Posterior vena cava (tissue), 2 donors: ENCODE data around the gene INO80B. TPM values are rescaled to one million over a fixed set of nuclear protein-coding genes. Genes with fewer than 3 reads are reported as not detected.
A peak's percentile ranks its signal among the peaks of the same experiment; 100 is the strongest.
"Not testable (repeated sequence)": the region's sequence is repeated elsewhere in the genome, so short reads cannot be mapped to it uniquely, and the experiment has no call there.

Experiments used
- DNase-seq: peaks from one replicate; pipeline ENCODE4 v3.0.0-alpha.2; 2020; ENCODE audit warnings: low spot score
- intact Hi-C, 2 donors: fragments of 100-400 bp; cut with DNase I; formaldehyde crosslinking; loops; one replicate each; pipeline versions ENCODE4 v1.14.1 to v1.14.2; 2022 to 2023
- total RNA-seq, 2 donors: library from RNA; stranded (reverse); fragmentation: NEBNext Ultra II Directional; extraction: Animal tissue kit (Norgen Biotek cat#: 25700); gene quantifications; one replicate each; pipeline ENCODE4 v1.2.1, GENCODE V29; 2021
- donor health status: DM: yes; HTN: yes; CAD: no.
- donor health status: DM: yes; HTN: yes; CAD: no.

The INO80B gene
- total RNA-seq, 2 donors from 2014 or later = 20.5 TPM

GRCh38 chr2:74442483-74443297 is 12.2 kb upstream of the INO80B start:
- intact Hi-C loops, DNase-seq: not testable (repeated sequence)

DNA sequence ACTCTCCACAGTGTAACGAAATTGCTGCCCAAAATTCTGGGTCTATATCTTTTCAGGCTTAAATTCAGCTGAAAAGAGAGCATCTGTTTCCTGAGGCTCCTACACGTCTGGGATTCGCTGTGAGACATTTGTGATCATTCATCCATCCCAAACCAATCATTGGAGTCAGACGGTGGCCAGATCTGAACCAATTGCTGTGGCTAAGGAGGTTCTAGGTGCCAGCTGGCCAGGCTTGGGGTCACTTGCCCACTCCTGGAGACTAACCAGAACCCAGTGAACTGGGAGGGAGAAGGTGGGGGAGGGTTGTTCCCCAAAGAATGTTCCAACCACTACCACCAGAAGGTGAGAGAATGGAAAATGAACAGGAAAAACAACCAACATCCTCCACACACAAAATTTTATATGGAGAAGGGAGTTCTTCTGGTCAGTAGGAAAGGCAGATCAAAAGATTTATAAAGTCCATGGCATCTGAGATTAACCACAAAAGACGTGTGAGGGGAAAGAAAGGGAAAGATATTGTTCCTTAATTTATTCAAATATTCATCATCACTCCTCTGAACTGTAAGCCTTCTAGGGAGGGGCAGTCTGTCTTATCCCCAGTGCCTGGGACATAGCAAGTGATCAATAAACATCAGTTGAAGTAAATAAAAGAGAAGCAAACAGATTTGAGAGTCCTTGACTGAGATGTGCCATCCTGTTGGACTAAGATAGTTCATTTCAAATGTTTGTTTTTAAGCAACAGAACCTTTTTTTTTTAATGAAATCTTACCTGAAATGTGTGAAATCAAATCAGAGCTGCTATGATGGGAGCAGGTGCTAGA is 10.2 kb upstream of the INO80B start:
- intact Hi-C loops = no loop called here
- no peak for DNase-seq

- intact Hi-C loops = no loop called here
- DNase-seq = no peak
Observed at GRCh38 chr2:74447230-74447999, 7.5 kb upstream of the INO80B start.

- intact Hi-C loops = no loop called here
- DNase-seq = no peak
Observed at GRCh38 chr2:74448771-74449170, 6.1 kb upstream of the INO80B start.

DNA sequence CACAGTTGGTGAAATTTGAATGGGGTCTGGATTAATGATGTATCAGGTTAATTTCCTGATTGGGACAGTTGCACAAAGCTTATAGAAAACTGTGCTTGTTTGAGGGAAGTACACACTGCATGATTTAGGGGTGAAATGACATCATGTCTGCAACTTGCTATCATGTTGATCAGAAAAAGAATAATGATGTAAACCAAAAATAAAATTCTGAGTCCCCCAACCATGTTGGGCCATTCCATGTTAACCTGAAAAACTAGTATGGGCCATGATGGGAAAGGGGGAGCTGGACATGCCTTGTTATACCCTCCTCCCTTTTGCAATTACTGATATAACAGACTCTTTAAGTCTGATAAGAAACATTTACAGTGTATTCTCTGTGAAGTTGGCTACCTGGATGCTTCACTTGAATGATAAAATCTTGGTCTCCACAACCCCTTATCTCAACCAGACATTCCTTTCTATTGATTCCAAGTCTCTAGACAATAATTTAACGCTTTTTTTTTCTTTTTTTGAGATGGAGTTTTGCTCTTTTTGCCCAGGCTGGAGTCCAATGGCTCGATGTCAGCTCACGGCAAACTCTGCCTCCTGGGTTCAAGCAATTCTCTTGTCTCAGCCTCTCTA is 4.2 kb upstream of the INO80B start:
- no peak for DNase-seq
- intact Hi-C loops = loop anchor here in 1 of 2 donors (1.0 kb wide), 1 partner anchor 21 kb away; no protein-coding TSS in a partner anchor

DNA sequence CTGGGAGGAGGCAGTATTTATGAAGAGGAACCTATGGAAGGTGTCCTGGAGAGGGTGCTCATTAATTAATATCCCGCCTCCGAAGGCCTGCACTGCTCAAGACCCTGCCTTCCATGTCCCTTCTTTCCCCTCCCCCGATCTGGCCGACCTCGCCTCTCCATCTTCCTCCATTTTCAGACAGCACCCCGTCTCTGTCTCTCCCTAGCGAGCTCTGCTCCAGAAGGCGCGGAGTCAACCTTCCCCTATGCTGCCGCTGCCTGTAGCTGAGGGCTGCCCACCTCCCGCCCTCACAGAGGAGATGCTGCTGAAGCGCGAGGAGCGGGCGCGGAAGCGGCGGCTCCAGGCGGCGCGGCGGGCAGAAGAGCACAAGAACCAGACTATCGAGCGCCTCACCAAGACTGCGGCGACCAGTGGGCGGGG is 2.3 kb downstream of the INO80B start:
- DNase-seq = no peak
- intact Hi-C loops = no loop called here

- DNase-seq = peak; percentile 90
- intact Hi-C loops = no loop called here
Observed at GRCh38 chr2:74457549-74458131, 2.8 kb downstream of the INO80B start.

DNA sequence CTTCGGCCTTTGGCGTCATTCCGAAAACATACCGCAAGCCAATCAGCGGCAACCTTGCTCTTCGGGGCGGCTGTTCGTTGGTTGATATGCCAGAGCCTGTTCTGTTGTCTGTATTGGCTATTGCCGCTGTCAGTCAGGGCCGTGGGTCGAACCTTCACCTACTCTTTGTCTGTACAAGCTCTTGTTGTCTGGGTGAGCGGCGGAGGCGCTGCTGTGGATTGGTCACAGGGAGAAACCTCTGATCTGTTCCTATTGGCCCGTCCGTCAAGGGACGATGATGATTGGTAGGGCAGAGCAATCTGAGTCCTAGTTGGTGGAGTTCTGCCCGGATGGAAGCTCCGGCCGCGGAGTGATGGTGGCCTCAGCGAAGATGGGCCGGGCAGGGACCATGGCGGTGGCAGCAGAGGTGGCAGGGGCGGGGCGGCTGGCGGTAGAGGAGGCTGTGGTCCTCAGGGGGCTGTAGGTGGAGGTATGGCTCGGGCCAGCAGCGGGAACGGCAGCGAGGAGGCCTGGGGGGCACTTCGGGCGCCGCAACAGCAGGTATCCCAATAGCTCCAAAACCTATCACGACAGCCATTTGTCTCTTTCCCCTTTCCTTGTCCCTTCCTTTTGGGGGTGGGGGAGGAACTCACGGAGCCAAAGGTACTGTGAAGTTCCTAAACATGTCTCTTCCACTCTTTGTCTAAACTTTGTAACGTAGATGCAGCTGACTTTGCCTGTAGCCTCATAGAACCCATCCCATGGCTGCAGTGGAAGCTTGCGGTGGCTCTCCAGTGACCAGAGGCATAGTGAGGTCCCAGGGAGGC is 3.4 kb downstream of the INO80B start, which contains the start of gene WBP1:
Gene WBP1, plus strand, starts transcription at position 307 of the 806 bp plus-strand sequence. Its CDS starts 165 bp downstream, at position 472.
- intact Hi-C loops = no loop called here
- DNase-seq = peak; percentile 100

GRCh38 chr2:74458938-74459363 is 4.1 kb downstream of the INO80B start:
- DNase-seq = peak; percentile 63
- intact Hi-C loops = no loop called here

DNA sequence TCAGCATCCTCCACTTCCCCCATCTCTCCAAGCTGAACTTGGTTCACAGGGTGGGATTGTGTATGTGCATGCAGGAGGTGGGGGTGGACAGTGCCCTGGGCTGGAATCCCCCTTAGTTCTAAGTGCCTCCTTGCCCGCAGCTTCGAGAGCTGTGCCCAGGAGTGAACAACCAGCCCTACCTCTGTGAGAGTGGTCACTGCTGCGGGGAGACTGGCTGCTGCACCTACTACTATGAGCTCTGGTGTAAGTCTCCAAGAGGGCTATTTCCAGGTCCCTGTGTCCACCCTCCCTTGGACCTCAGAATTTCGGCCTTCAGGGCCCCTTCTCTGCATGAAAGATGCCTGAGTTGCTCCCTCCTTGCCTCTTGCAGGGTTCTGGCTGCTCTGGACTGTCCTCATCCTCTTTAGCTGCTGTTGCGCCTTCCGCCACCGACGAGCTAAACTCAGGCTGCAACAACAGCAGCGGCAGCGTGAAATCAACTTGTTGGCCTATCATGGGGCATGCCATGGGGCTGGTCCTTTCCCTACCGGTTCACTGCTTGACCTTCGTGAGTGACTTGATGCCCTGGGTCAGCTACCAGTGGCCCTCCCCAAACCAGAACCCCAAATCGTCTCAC is 4.7 kb downstream of the INO80B start:
- intact Hi-C loops = not testable (repeated sequence)
- peak; percentile 70 for DNase-seq

- peak; percentile 50 for DNase-seq
- intact Hi-C loops = not testable (repeated sequence)
Observed at GRCh38 chr2:74460187-74460586, 5.3 kb downstream of the INO80B start.

DNA sequence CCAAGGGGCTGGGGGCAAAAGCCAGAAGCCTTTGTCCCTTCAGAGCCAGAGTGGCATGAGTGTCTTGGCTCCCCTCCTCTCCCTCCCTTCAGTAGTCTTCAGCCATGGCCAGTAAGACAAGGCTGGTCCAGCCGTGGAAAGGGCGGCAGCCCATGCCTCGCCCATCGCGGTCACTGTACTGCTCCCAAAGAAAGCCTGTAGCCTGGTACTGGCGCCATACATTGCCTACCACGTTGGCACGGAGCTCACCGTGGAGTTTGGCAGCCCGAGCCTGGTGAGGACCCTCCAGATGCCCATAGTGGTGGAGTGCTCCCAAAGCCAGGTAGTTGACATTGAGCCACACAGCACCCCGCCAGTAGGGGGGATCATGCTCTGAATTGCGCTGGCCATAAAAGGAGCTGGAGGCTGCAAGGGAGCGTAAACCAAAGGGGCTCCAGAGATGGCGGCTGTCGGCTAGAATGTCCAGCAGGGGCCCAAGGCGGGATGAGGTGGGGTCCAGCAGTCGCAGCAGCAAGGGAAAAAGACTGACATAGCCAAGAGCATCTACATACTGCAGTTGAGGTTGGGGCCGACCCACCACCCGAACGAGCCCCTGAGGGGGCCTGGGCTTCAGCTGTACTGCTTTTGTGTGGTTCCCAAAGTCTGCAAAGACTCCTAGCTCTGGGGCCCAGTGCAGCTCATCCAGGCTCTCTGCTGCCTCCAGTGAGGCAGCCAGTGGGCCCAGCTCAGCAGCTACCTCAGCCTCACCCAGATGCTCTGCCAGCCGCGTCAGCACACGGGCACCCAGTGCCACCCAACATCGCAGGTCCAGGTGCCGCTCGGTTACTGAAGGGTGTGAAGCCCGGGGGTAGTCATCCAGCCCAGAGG is 6.5 kb downstream of the INO80B start:
- intact Hi-C loops = no loop called here
- peak; percentile 78 for DNase-seq

DNA sequence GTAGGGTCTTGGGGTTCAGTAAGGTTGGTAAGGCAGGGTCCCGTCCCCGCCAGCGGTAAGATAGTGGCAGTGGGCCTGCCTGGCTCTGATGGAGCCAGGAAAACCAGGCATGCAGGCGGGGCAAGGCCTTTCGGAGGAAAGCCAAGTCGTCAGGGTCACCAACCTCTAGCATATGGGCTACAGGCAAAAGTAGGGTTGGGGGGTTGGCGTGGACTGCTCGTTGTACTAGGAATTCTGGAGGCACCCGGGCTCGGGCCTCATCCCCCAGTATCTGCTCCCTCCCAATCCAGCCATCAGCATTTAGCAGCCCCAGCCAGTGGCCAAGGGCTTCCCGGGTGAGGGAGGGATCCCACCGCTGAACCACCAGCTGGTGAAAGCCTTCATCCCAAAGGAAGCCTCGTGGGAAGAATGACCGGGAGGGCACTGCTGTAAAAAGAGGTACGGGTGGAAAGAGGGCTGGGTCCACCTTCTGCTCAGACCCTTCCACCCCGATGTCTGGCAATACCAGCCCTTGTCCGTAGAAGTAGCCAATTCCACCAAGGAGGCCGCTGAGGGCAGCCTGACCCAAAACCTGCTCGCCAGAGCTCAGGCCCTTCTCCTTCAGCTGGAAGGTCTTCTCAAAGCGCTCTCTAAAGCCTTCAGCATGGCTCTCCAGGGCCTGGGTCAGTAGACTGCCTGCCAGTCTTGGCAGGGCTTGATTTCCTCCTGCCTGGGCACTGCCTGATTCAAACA is 7.3 kb downstream of the INO80B start:
- intact Hi-C loops = no loop called here
- DNase-seq = peak; percentile 71

DNA sequence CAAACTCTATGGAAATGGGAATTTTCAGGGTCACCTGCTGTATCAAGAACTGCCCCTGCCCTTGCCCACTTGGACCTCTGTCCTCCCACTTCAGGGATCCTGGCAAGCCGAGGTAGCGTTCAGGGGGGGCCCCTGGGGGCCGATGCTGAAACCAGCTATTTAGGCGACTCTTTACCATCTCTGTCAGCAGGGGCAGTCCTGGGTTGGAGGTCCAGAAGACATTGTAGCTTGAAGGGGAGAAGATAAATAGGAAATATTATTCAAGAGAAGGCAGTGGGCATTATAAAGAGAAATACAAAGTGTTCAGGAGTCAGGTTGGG is 7.9 kb downstream of the INO80B start:
- no peak for DNase-seq
- intact Hi-C loops = no loop called here

DNA sequence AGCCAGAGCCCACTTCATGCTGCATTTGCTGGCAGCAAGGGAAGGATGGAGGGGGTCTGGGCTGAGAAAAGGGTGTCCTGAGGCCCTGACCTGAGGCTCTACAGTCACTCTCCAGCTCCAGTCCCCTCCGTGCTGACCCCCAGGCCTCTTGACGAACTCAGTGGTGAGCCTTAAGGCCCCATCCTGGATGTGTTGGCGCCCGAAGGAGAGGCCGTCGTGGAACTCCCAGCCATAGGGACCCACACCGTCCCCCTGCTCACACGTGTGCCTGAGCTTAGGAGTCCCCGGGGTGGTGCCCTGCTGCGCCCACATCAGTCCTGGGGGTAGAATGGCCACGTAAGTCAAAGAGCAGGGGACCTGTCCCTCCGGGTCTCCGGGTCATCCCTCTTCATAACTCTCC is 9.5 kb downstream of the INO80B start:
- no peak for DNase-seq
- intact Hi-C loops = no loop called here

- DNase-seq = peak; percentile 47
- intact Hi-C loops = not testable (repeated sequence)
Observed at GRCh38 chr2:74470742-74471141, 15.9 kb downstream of the INO80B start.
